ENCODE results near the gene LEF1.

The LEF1 gene

GRCh38 chr4:108146336-108146735, 22.4 kb downstream of the LEF1 start:
- DNase-seq = no peak

- no peak for DNase-seq
Observed at GRCh38 chr4:108144451-108144850, 24.3 kb downstream of the LEF1 start.

GRCh38 chr4:108143515-108143914, 25.2 kb downstream of the LEF1 start:
- no peak for DNase-seq

GRCh38 chr4:108142870-108143269, 25.9 kb downstream of the LEF1 start:
- no peak for DNase-seq

- DNase-seq = no peak
Observed at GRCh38 chr4:108141213-108141950, 27.4 kb downstream of the LEF1 start.

GRCh38 chr4:108140328-108140727, 28.4 kb downstream of the LEF1 start:
- no peak for DNase-seq

- no peak for DNase-seq
Observed at GRCh38 chr4:108139089-108139488, 29.6 kb downstream of the LEF1 start.

GRCh38 chr4:108135549-108136209, 33.1 kb downstream of the LEF1 start:
- no peak for DNase-seq

GRCh38 chr4:108130955-108131354, 37.8 kb downstream of the LEF1 start:
- no peak for DNase-seq

- DNase-seq = no peak
Observed at GRCh38 chr4:108129196-108129595, 39.5 kb downstream of the LEF1 start.

- DNase-seq = no peak
Observed at GRCh38 chr4:108126806-108127205, 41.9 kb downstream of the LEF1 start.

- DNase-seq = no peak
Observed at GRCh38 chr4:108120789-108121188, 47.9 kb downstream of the LEF1 start.

- DNase-seq = no peak
Observed at GRCh38 chr4:108119199-108119800, 49.4 kb downstream of the LEF1 start.

GRCh38 chr4:108118505-108118904, 50.2 kb downstream of the LEF1 start:
- DNase-seq = no peak

- no peak for DNase-seq
Observed at GRCh38 chr4:108117418-108118182, 51.1 kb downstream of the LEF1 start.

- no peak for DNase-seq
Observed at GRCh38 chr4:108116423-108117168, 52.1 kb downstream of the LEF1 start.

GRCh38 chr4:108115168-108115526, 53.6 kb downstream of the LEF1 start:
- DNase-seq = no peak

- no peak for DNase-seq
Observed at GRCh38 chr4:108114503-108114902, 54.2 kb downstream of the LEF1 start.

- DNase-seq = no peak
Observed at GRCh38 chr4:108113229-108113628, 55.5 kb downstream of the LEF1 start.

GRCh38 chr4:108111781-108112180, 57.0 kb downstream of the LEF1 start:
- DNase-seq = no peak

GRCh38 chr4:108110450-108110849, 58.3 kb downstream of the LEF1 start:
- DNase-seq = no peak

GRCh38 chr4:108109997-108110416, 58.7 kb downstream of the LEF1 start:
- DNase-seq = no peak

- DNase-seq = no peak
Observed at GRCh38 chr4:108109111-108109510, 59.6 kb downstream of the LEF1 start.
